GM18507 (cell line): ENCODE measurements around the gene TNFRSF13B.
"Not testable (repeated sequence)": the region's sequence is repeated elsewhere in the genome, so short reads cannot be mapped to it uniquely, and the experiment has no call there.

ENCODE experiments used
- DNase-seq: peaks from one replicate; pipeline ENCODE4 v3.0.0; 2011; ENCODE audit warnings: low read depth; ENCODE audit not compliant: insufficient read length; ENCODE audit errors: extremely low spot score
- FAIRE-seq: peaks from 2 replicates; lab custom pipeline; 2011; peaks lifted over from hg19 to GRCh38; lab: Jason Lieb, UNC

The TNFRSF13B gene

DNA sequence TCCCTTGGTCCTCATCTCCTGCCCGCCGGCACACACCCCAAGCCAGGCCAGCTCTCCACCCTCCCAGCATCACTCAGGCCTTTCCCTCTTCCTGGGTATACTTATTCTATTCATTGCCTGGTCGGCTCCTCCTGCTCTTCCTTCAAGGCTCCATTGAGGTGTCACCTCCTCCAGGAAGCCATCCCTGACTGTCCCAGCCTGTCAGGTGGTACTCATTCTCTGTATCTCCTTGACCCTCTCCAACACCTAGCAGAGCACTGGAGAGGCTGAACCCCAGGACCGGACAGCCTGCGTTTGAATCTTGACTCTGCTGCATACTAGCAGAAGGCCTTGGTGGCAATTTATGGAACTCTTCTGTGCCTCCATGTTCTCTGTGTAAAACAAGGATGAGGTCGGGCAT lies 428 bp upstream of the TNFRSF13B start:
- DNase-seq, result no peak

DNA sequence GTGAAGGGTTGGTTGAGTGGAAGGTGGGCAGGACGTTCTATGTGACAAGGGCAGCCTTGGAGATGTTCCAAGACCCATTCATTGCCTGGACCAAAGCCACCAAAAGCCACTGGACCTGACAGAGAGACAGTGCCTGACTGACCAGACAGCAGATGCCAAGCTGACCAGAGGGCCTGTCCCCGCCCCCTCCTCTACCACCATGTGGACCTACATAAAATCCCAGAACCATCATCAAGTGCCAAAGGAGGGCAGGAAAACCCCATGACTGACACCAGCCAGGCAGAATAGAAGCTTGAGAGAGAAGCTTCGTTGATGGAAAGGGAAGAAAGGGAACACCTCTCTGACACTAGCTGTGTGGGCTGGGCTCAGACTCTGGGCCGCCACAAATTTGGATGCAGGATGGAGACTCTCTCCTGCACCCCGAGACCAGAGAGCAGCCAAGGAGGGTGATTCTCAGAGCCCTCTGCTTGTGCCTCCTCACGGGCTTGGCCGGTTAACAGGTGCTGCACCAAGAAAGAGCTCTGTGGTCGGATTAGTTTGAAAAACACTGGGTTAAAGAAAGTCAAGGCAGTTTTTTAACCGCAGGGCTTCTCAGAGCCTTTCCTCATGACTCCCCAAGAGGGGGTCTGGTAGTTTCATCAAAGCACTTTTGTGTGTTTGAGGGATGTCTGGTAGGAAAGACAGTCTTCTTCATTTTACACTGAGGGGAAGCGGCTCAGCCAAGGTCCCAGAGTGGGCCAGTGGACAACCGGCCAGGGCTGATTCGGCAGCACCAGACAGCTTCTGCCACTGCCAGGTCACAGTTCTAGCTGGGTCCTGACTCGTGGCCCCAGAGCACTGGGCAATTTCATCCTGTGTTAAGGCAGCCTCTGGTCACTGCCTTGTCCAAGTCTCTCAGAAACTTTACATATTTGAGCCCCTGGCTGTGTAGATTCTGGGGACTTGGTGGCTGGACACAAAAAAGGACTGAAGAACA lies 1.7 kb downstream of the TNFRSF13B start:
- DNase-seq (no peak), FAIRE-seq (peak; percentile 95)

More for the DNA sequence above, 428 bp upstream of the TNFRSF13B start:
- no peak for FAIRE-seq

DNA sequence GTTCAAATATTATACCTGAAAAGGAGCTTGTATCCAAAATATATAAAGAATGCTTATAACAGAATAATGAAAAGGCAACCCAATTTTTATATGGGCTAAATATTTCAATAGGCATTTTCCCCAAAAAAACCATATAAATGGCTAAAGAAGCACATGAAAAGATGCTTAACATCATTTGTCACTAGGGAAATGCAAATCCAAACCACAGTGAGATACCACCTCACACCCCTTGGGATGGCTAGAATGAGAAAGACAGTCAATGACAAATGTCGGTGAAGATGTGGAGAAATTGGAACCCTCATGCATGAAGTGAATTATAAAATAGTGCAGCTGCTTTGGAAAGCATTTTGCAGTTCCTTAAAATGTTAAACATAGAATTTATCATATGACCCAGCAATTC lies 3.1 kb downstream of the TNFRSF13B start:
- DNase-seq (no peak), FAIRE-seq (peak; percentile 95)

DNA sequence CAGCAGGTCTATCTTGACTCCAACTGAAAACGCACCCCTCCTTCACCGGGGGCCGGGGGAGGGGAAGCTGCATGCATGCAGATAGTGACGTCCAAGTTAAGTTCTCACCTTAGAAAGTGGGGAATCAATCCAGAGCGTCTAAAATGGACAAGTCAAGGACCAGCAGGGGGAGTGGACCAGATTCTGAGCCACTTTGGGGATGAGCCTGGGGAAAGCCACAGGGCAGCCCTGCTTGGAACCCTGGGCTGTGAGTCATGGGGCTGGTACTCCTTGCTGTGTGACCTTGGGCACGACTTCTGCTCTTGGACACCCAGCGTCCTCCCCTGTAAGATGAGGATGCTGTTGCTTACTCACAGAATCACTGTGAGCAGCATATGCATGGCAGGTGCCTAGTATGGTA lies 9.1 kb downstream of the TNFRSF13B start:
- FAIRE-seq, result peak; percentile 64
- no peak for DNase-seq

DNA sequence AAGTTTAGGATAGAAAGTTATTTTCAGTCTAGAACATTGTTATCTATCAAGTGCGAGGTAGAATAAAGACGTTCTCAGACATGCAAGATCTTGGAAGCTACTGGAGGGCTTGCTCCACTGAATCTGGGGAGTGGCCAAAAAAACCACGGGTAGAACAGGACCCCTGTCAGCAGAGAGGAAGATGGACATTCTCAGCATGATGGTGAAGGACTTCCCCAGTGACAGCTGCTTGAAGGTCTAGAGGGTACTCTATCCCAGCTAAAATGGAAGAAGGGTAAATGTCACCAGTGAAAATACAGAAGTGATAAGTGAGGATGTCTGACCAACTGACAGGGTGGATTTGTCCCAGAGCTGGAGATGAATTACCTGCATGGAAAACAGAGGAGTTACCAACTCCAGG lies 10.1 kb downstream of the TNFRSF13B start:
- DNase-seq, result no peak
- peak; percentile 44 for FAIRE-seq

DNA sequence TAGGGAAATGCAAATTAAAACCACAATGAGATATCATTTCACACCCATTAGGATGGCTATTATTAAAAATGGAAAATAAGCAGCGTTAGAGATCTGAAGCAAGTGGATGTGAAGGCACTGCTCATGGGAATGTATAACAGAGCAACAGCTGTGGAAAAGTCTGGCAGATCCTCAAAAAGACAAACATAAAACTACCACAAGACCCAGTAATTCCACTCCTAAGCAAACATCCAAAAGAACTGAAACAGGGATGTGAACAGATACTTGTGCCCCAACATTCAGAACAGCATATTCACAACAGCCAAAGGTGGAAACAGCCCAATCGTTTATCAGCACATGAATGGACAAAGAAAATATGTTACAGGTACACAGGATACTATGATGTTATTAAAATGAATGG lies 10.9 kb downstream of the TNFRSF13B start:
- not testable (repeated sequence) for DNase-seq, FAIRE-seq

DNA sequence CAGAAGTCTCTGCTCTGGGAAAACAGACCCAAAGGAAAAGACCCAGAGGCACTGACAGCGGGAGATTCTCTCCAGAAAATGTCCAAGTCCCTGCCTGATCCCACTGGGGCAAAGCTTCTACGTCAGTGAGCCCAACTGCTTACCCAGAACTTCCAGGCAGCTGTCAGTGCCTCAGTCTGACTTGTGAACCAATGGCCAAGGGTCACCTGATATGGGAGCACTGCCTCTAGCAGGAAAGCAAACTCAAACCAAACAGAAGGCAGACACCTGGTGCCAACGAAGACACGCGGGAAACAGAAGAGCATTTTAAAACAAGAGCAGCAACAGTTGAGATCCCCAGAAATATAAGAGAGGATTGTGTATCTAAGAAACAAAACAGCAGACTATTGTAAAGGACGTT lies 16.9 kb downstream of the TNFRSF13B start:
- not testable (repeated sequence) for DNase-seq, FAIRE-seq

DNA sequence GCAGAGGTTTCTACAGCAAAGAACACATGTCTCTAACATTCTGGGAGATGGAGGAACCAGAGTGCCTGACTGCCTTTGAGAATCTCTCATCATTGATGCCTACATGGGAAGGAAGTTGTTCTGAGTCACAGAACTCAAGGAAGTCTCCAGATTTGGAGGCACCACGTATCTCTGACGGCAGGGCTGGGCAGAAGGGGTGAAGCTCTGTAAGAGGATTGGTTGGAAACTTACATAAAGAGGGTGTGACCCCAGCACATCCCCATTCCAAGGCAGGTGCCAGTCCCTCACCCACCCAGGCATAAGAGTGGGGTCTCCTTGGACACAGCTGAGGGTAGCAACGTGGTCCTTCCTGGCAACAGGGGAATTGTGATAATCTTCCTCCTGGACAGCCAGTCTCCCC lies 17.4 kb downstream of the TNFRSF13B start:
- FAIRE-seq (no peak), DNase-seq (no peak)

DNA sequence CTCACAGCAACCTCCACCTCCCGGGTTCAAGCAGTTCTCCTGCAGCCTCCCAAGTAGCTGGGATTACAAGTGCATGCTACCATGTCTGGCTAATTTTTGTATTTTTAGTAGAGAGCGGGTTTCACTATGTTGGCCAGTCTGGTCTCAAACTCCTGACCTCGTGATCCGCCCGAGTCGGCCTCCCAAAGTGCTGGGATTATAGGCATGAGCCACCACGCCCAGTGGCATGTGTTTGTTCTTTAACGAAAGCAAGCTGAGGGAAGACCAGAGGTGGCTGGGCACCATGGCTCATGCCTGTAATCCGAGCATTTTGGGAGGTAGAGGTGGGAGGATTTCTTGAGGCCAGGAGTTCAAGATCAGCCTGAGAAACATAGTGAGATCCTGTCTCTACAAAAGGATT lies 18.1 kb downstream of the TNFRSF13B start:
- DNase-seq (no peak), FAIRE-seq (no peak)

DNA sequence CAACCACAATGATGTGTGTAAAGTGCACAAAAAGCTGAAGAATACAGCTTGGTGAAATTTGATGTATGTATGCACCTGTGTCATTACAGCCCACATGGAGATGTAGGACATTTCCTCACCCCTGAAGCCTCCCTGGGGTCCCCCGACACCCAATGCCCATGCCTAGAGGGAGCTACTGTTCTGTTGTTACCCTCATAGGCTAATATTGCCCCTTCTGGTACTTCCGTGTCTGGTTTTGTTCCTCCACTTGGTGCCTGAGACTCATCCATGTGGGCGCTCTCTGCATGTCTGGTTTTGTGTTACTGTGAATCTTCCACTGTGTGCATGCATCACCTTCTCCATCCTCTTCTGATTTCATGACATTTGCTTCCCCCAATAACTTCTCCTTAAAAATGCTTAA lies 18.6 kb downstream of the TNFRSF13B start:
- FAIRE-seq, result no peak
- no peak for DNase-seq

DNA sequence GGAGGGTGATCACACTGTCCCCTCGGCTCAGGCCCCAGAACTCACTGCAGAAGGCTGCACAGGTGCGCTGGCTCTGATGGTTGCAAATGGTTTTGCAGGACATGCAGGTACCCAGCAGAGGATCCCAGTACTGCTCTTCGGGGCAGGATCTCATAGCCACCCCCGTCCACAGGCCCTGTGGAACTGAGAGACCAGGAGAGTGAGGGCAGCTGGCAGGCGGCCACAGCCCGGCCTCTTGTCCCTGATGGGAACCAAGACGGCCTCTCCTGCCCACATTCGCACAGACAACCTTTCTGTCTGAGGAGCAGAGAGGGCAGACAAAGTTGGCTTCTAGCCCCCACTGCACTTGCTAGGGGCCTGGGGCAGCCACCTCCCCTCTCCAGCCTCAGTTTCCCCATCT lies 19.5 kb downstream of the TNFRSF13B start:
- DNase-seq (no peak), FAIRE-seq (no peak)

DNA sequence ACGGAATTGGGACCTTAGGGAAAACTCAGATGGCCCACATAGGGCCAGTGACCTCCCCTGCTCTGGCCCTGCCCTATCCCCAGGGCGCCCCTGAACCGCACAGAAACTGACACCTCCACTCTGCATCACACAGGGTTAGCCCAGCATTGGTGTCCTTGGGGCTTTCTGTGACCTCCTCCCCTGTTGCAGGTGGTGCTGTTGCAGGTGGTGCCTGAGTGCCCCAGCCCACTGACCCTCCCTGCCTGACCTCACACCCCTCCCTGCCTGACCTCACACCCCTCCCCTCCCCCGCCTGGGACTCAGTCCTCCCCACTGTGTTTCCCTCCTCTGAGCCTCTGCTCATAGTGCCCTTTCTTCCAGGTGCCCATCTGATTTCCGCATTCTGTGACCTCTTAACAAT lies 21.4 kb downstream of the TNFRSF13B start:
- FAIRE-seq, result no peak
- no peak for DNase-seq

DNA sequence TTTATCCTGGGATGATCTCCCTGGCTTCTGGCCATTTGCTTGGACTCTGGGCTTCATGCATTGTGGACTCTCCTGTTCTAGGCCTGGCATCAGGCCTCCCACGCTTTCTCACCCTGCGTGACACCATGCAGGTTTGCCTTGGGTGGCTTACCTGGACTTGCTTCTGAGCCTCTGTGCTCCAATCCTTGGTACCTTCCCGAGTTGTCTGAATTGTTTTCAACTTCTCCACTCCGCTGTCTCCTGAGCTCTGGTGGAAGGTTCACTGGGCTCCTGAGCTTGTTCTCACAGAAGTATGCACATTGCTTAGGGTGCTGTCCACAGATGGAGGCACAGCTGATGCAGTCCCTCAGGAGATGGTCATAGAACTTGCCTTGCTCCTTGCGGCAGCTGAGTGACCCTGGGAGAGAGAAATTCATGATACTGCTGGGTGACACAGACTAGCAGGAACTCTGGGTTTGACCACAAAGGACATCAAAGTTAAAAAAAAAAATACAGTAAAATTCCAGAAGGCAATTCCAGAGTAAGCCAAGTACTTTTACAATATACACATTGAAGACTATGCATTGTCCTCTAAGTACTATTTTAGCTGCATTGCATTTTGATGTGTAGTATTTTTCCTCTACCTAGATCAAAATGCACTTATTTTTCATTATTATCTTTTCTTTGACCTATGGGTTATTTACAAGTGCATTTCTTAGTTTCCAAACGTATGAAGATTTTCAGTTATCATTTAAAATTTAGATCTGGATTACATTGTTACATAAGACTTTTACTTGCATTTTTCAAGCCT lies 23.1 kb downstream of the TNFRSF13B start:
- DNase-seq (no peak), FAIRE-seq (no peak)

DNA sequence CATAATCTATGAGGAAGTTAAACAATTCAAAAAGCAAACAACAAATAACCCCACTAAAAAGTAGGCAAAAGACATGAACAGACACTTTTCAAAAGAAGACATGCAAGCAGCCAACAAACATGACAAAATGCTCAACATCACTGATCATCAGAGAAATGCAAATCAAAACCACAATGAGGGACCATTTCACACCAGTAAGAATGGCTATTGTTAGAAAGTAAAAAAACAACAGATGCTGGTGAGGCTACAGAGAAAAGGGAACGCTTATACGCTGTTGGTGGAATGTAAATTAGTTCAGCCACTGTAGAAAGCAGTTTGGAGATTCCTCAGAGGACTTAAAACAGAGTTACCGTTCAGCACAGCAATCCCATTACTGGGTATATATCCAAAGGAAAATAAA lies 24.4 kb downstream of the TNFRSF13B start:
- DNase-seq, result no peak
- FAIRE-seq, result peak; percentile 98

DNA sequence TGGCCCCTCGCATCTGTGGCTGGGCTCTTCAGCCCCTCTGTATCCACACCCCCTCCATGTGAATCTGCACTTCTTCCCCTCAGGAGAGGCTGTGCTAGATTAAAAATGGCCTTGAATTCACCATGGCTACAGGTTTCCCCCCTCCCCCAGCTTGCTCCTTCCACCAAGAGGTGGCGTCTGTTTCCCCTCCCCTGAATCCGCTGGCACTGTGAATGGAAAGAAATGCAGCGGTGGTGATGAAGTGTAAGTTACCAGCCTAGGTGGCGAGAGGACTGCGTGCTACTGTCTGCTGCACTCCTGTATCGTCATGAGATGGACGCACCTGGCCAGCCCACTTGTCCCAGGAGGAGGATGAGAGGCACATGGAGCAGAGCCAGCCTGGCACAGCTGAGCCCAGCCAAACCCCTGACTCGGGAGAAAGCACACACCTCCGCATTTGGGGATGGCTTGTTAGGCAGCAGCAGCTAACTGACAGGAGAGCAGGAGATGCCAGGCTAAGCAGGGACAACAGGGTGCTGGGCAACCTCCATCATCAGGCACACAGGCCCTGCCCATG lies 26.2 kb downstream of the TNFRSF13B start:
- DNase-seq, result no peak
- no peak for FAIRE-seq

DNA sequence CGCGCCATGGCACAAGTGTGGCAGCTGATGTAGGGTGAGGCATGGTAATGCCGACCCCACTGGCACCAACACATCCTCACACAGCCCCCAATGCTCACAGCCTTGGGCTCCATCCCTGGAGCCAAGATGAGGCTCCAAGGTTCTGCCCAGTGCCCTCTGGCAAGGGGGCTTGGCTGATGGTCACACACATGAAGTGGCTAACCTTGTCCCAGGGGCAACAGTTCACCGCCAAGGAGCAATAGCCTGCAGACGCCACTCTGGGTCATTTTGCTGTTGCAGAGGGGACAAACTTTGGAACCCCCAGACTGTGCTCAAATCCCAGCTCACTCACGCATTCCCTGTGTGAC lies 26.8 kb downstream of the TNFRSF13B start:
- FAIRE-seq, result no peak
- DNase-seq, result no peak

DNA sequence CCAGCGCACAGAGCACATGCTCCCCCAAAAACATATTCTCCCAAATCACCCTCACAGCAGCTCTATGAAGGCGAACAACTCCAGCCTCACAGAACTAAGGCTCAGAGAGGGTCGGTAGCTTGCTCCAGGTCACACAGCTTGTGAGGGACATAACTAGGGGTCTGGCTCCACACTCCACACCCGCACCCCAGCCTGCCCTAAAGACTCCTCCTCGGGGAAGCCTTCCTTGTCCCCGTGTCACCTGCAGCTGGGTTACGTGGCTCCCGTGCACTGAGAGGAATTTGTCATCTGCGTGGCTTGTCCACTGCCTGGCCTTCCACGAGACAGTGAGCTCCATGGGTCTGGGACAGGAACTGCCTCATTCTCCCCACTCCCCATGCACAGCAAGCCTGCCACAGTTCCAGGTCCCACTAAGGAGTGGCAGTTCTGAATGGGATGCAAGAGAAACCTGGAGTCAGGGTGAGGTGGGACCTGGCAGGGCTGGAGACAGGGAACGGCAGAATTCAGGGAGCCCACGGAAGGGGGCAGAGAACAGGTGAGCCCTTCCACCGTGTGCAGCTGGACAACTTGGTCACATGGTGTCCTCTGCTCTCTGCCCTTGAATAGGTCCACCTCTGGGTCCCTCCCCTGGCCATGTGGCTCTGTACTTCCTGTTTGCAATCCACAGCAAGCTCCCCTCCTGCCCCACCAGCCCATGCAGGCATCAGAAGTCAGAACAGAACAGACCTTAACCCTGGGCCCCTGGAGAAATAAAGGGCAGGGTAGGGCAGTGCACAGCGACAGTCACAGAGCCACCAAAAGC lies 27.4 kb downstream of the TNFRSF13B start:
- FAIRE-seq (no peak), DNase-seq (no peak)

DNA sequence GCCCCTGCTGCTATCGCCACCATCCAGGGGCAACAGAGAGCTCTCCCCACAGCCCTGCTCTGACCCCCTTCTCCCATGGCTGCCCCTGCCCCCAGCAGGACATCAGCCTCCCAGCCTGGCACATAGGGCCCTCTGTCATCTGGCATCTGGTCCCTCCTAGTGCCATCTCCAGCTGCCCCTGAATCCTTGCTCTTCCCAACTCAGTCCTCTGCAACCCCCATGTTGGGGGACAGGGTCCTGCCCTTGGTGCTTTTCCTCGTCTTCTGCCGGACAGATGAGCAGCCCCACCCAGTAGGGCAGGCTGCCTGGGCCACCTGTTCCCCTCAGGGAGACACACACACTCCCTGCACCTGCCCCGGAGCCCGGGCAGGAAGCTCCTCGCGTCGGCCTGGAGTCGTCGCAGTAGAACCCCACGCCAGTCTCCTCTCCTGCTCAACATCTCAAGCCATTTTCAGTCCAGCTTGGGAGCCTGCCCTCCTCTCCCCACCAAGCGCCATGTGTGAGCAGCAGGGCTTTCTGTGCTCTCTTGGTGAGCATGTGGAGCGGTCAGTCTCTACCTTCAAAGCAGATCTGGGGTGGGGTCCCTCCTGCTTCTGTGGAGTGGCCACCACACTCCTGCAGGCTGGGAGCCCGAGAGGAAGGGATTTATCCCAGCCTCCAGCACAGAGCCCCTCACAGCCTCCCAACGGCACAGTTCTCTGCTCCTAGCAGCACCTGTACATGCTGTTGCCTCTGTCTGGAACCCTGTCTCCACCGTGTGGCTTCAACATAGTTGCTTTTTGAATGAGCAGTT lies 28.2 kb downstream of the TNFRSF13B start:
- FAIRE-seq, result no peak
- DNase-seq, result no peak

DNA sequence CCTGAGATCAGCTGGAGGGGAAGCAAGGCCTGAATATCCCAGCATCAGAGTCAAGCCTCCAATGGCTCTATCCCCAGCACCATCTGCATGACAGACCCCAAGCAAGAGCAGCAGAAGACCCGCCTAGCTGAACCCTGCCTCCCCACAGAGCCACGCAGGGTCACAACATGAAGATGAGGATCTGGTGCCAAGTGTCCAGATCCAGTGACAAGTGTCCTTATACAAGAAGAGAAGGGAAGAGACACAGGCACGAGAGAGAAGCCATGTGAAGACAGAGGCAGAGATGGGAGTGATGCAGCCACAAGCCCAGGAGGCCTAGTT lies 28.9 kb downstream of the TNFRSF13B start:
- DNase-seq (no peak), FAIRE-seq (no peak)
